ENCODE results near the gene FAM149B1. TPM values are rescaled to one million over a fixed set of nuclear protein-coding genes. Genes with fewer than 3 reads are reported as not detected.

The FAM149B1 gene
- total and polyA plus RNA-seq, 2 donors = 15.2 to 29.5 TPM

DNA sequence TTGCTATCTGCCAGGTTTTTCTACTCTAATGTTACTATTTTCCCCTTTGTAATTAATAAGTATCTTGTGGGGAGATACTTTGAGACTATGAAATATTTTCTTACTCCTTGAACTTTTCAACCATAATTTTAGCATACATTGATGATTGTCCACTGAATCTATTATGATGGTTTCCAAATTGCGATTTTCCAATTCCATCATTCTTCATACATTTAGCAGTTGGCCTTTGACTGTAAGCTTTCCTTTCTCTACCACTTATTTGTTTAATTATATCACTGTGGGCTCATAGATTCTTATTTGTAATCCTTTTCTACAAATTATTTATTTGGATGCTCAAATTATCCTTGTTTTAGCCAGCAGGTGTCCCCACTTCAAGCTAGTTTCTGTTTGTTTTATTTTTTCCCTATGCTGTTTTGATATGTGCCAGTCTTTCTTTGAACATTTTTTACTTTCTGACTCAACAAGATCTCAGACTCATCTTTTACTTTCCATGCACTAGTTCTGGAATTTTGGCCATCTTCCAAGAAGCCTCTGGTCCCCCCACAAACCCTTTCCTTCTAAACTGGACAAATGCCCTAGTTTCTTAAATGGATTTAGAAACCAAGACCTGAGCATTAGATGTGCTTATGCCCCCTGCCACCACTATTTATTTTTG, 95.9 kb downstream of the FAM149B1 start:
- no peak overlapping the region for H3K4me3 ChIP-seq (ENCODE audit: low read length in 2 of 2)
- H3K36me3 ChIP-seq (ENCODE audit: control insufficient read depth in 2 of 2, insufficient read depth in 2 of 2, low read length in 1 of 2) = no peaks in the 10 kb centered on the region
- 66% methylated on average over 1 of the region's 1 CpG for WGBS

DNA sequence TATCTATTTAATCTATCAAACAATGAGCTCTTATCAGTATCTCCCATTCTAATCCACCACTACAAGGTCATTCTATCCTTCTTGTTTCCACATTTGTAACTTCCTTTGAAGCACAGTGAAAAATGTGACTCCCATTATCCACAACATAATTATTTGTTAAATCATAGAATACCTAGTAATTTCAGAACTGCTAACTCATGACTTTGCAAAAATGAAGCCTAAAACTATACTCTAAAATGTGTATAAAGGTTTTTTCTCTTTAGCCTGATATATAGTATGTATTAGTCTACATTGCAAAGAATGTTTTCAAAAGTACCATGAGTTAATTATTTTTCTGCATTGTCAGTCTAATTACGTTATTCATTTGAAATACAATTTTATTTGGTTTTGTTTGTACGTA, 96.5 kb downstream of the FAM149B1 start:
- Histone ChIP-seq H3K4me1 (ENCODE audit: control insufficient read depth in 2 of 2, insufficient read depth in 2 of 2, low read length in 2 of 2) (no peaks in the 10 kb centered on the region), H3K27me3 (ENCODE audit: control insufficient read depth in 2 of 2, insufficient read depth in 1 of 2, low read length in 1 of 2) (no peaks in the 10 kb centered on the region), H3K4me3 (ENCODE audit: low read length in 2 of 2) (no peak overlapping the region), H3K36me3 (ENCODE audit: control insufficient read depth in 2 of 2, insufficient read depth in 2 of 2, low read length in 1 of 2) (no peaks in the 10 kb centered on the region), H3K27ac (ENCODE audit: low read depth in 1 of 2, low read length in 1 of 2) (no peak overlapping the region), H3K9me3 (ENCODE audit: control insufficient read depth in 2 of 2, insufficient read depth in 1 of 2, low read length in 1 of 2) (no peaks in the 10 kb centered on the region)
- no peak for DNase-seq (ENCODE audit: low read depth in 6 of 9, low spot score in 9 of 9)
- 96% methylated on average over 2 of the region's 2 CpGs for WGBS

More for the DNA sequence above, 95.9 kb downstream of the FAM149B1 start:
- Histone ChIP-seq H3K4me1 (ENCODE audit: control insufficient read depth in 2 of 2, insufficient read depth in 2 of 2, low read length in 2 of 2) (no peaks in the 10 kb centered on the region), H3K27ac (ENCODE audit: low read depth in 1 of 2, low read length in 1 of 2) (no peak overlapping the region), H3K27me3 (ENCODE audit: control insufficient read depth in 2 of 2, insufficient read depth in 1 of 2, low read length in 1 of 2) (no peaks in the 10 kb centered on the region), H3K9me3 (ENCODE audit: control insufficient read depth in 2 of 2, insufficient read depth in 1 of 2, low read length in 1 of 2) (no peaks in the 10 kb centered on the region)
- peak in 1 of 9 donors; percentile 32 for DNase-seq (ENCODE audit: low read depth in 6 of 9, low spot score in 9 of 9)

DNA sequence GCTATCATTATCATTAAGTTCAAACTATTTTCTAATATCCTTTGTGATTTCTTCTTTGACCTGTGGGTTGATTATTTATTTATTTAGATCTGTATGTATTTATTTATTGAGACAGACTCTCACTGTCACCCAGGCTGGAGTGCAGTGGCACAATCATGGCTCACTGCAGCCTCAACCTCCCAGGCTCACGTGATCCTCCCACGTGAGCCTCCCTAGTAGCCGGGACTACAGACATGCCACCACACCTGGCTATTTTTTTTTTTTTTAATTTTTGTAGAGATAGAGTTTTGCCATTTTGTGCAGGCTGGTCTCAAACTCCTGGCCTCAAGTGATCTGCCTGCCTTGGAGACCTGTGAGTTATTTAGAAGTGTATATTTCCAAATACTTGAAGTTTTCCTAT, 113.2 kb downstream of the FAM149B1 start:
- no peak overlapping the region for H3K27ac ChIP-seq (ENCODE audit: low read depth in 1 of 2, low read length in 1 of 2)
- H3K36me3 ChIP-seq (ENCODE audit: control insufficient read depth in 2 of 2, insufficient read depth in 2 of 2, low read length in 1 of 2) = no peaks in the 10 kb centered on the region
- H3K4me3 ChIP-seq (ENCODE audit: low read length in 2 of 2) = no peak overlapping the region
- no peaks in the 10 kb centered on the region for H3K4me1 ChIP-seq (ENCODE audit: control insufficient read depth in 2 of 2, insufficient read depth in 2 of 2, low read length in 2 of 2)
- no peaks in the 10 kb centered on the region for H3K9me3 ChIP-seq (ENCODE audit: control insufficient read depth in 2 of 2, insufficient read depth in 1 of 2, low read length in 1 of 2)
- no peaks in the 10 kb centered on the region for H3K27me3 ChIP-seq (ENCODE audit: control insufficient read depth in 2 of 2, insufficient read depth in 1 of 2, low read length in 1 of 2)
- no peak for DNase-seq (ENCODE audit: low read depth in 6 of 9, low spot score in 9 of 9)
- 93% methylated on average over 3 of the region's 3 CpGs for WGBS

DNA sequence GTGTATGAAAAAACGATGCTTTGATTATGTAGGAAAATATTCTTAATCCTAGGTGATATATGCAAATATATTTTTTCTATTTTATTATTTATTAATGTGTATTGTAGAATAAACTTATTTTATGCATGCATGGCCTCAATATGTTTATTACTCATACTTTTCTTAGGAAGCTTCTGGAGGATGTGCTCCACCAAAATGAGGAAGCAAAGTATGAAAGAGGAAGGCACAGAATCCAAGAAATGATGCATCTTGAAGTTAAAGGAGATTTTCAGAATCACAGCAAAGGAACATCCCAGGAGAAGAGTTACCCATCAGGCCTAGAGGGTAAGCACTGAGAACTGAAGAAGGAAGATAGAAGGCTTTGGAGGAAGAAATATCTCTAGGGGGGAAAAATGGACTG, 119.5 kb downstream of the FAM149B1 start:
- H3K27ac ChIP-seq (ENCODE audit: low read depth in 1 of 2, low read length in 1 of 2) = no peak overlapping the region
- 98% methylated on average over 1 of the region's 1 CpG for WGBS

DNA sequence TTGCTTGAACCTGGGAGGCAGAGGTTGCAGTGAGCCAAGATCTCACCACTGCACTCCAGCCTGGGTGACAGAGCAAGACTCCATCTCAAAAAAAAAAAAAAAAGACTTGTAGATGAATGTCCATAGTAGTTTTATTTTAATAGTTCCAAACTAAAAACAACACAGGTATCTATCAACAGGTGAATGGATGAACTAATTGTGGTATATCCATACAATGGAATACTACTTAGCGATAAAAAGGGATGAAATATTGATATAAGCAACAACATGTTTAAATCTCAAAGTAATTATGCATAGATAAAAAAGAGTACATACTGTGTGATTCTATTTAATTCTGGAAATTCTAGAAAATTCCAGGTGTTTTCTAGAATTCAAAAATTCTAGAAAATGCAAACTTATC, 122.0 kb downstream of the FAM149B1 start:
- no peak for DNase-seq (ENCODE audit: low read depth in 6 of 9, low spot score in 9 of 9)
- Histone ChIP-seq H3K4me1 (ENCODE audit: control insufficient read depth in 2 of 2, insufficient read depth in 2 of 2, low read length in 2 of 2) (no peaks in the 10 kb centered on the region), H3K4me3 (ENCODE audit: low read length in 2 of 2) (no peak overlapping the region), H3K27me3 (ENCODE audit: control insufficient read depth in 2 of 2, insufficient read depth in 1 of 2, low read length in 1 of 2) (no peaks in the 10 kb centered on the region), H3K27ac (ENCODE audit: low read depth in 1 of 2, low read length in 1 of 2) (no peak overlapping the region), H3K9me3 (ENCODE audit: control insufficient read depth in 2 of 2, insufficient read depth in 1 of 2, low read length in 1 of 2) (no peaks in the 10 kb centered on the region), H3K36me3 (ENCODE audit: control insufficient read depth in 2 of 2, insufficient read depth in 2 of 2, low read length in 1 of 2) (no peaks in the 10 kb centered on the region)
- WGBS = 100% methylated on average over 1 of the region's 1 CpG

More for the DNA sequence above, 119.5 kb downstream of the FAM149B1 start:
- Histone ChIP-seq H3K4me1 (ENCODE audit: control insufficient read depth in 2 of 2, insufficient read depth in 2 of 2, low read length in 2 of 2) (no peaks in the 10 kb centered on the region), H3K9me3 (ENCODE audit: control insufficient read depth in 2 of 2, insufficient read depth in 1 of 2, low read length in 1 of 2) (no peaks in the 10 kb centered on the region), H3K27me3 (ENCODE audit: control insufficient read depth in 2 of 2, insufficient read depth in 1 of 2, low read length in 1 of 2) (no peaks in the 10 kb centered on the region), H3K36me3 (ENCODE audit: control insufficient read depth in 2 of 2, insufficient read depth in 2 of 2, low read length in 1 of 2) (no peaks in the 10 kb centered on the region), H3K4me3 (ENCODE audit: low read length in 2 of 2) (no peak overlapping the region)
- DNase-seq (ENCODE audit: low read depth in 6 of 9, low spot score in 9 of 9) = peak in 1 of 9 donors; percentile 4

DNA sequence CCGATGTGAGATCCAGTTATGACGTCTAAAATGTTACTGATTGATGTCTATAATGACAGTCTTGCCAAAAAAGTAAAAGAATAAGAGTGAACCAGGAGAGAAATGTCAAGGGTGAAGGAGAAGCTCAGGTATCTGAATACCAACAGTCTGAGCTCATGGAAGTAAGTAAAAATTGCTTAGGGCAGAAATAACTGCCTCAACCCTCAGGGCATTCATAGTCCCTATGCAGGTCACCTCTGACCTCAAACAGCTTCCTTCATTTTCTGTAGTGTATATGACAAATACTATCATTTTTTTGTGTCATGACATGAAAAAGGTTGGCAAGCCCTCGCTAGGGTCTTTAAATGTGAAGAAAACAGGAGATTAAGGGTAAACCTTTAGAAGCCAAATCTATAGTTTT, 125.5 kb downstream of the FAM149B1 start:
- H3K9me3 ChIP-seq (ENCODE audit: control insufficient read depth in 2 of 2, insufficient read depth in 1 of 2, low read length in 1 of 2) = no peaks in the 10 kb centered on the region
- 93% methylated on average over 3 of the region's 3 CpGs for WGBS
- no peak overlapping the region for H3K27ac ChIP-seq (ENCODE audit: low read depth in 1 of 2, low read length in 1 of 2)
- no peaks in the 10 kb centered on the region for H3K36me3 ChIP-seq (ENCODE audit: control insufficient read depth in 2 of 2, insufficient read depth in 2 of 2, low read length in 1 of 2)
- no peaks in the 10 kb centered on the region for H3K27me3 ChIP-seq (ENCODE audit: control insufficient read depth in 2 of 2, insufficient read depth in 1 of 2, low read length in 1 of 2)
- DNase-seq (ENCODE audit: low read depth in 6 of 9, low spot score in 9 of 9) = no peak
- H3K4me3 ChIP-seq (ENCODE audit: low read length in 2 of 2) = no peak overlapping the region
- no peaks in the 10 kb centered on the region for H3K4me1 ChIP-seq (ENCODE audit: control insufficient read depth in 2 of 2, insufficient read depth in 2 of 2, low read length in 2 of 2)

Other genes starting within 250 kb of the FAM149B1 start
- gene PLA2G12B, start 213.3 kb upstream of the FAM149B1 start, total RNA-seq = not detected
- gene PLA2G12B, start 213.3 kb upstream of the FAM149B1 start, polyA plus RNA-seq = 0.09 TPM
- 50.2 TPM for gene P4HA1, start 71.3 kb upstream of the FAM149B1 start, total RNA-seq
- 15.7 TPM for gene P4HA1, start 71.3 kb upstream of the FAM149B1 start, polyA plus RNA-seq
- gene NUDT13, start 57.7 kb upstream of the FAM149B1 start, total RNA-seq = 1.8 TPM
- 3.2 TPM for gene NUDT13, start 57.7 kb upstream of the FAM149B1 start, polyA plus RNA-seq
- 26.5 TPM for gene ECD, start 111 bp upstream of the FAM149B1 start, total RNA-seq
- 13.8 TPM for gene ECD, start 111 bp upstream of the FAM149B1 start, polyA plus RNA-seq
- 48.7 TPM for gene DNAJC9, start 79.1 kb downstream of the FAM149B1 start, total RNA-seq
- gene DNAJC9, start 79.1 kb downstream of the FAM149B1 start, polyA plus RNA-seq = 21.6 TPM
- gene MRPS16, start 84.5 kb downstream of the FAM149B1 start, total RNA-seq = 69.6 TPM
- 67.3 TPM for gene MRPS16, start 84.5 kb downstream of the FAM149B1 start, polyA plus RNA-seq
- 1.7 TPM for gene CFAP70, start 190.7 kb downstream of the FAM149B1 start, total RNA-seq
- 14.3 TPM for gene CFAP70, start 190.7 kb downstream of the FAM149B1 start, polyA plus RNA-seq
- gene ANXA7, start 245.9 kb downstream of the FAM149B1 start, total RNA-seq = 55.7 TPM
- gene ANXA7, start 245.9 kb downstream of the FAM149B1 start, polyA plus RNA-seq = 85.2 TPM